HL-60 (cell line): ENCODE measurements around the gene FOSB.
A peak's percentile ranks its signal among the peaks of the same experiment; 100 is the strongest.

Experiments used
- DNase-seq, 2 experiments: peaks; one replicate each; pipeline ENCODE4 v3.0.0-alpha.2; 2010 to 2020; ENCODE audit warnings: low read depth in 1 of 2, low spot score in 1 of 2
- H3K27ac ChIP-seq: fragments of 250-450 bp; sonication (Bioruptor Pico); replicated peaks from 2 replicates; pipeline ENCODE4 v1.5.1; 2020; ENCODE audit warnings: mild to moderate bottlenecking, moderate library complexity
- H3K27me3 ChIP-seq: fragments of 250-450 bp; sonication (Bioruptor Pico); 2 replicates; pipeline ENCODE4 v1.5.1; 2021; ENCODE audit warnings: mild to moderate bottlenecking, moderate library complexity; ENCODE audit not compliant: insufficient read depth, poor library complexity, severe bottlenecking
- H3K4me3 ChIP-seq: replicated peaks from 2 replicates; pipeline ENCODE4 v1.5.1; 2011; ENCODE audit warnings: mild to moderate bottlenecking, control low read depth, low read length; ENCODE audit not compliant: insufficient read depth
- CTCF ChIP-seq: IDR thresholded peaks from one replicate; pipeline ENCODE4 v1.5.1; 2011; ENCODE audit warnings: low read length, control low read depth, inconsistent platforms; ENCODE audit not compliant: insufficient read depth
- GABPA ChIP-seq: IDR thresholded peaks from 2 replicates; pipeline ENCODE4 v1.6.1; 2012; ENCODE audit warnings: low read depth
- POLR2AphosphoS5 ChIP-seq: IDR thresholded peaks from 2 replicates; pipeline ENCODE4 v1.6.1; 2012; ENCODE audit warnings: low read depth
- REST ChIP-seq: IDR thresholded peaks from 2 replicates; pipeline ENCODE4 v1.6.1; 2012; ENCODE audit warnings: low read depth; ENCODE audit not compliant: insufficient replicate concordance
- SPI1 ChIP-seq: IDR thresholded peaks from 2 replicates; pipeline ENCODE4 v1.6.1; 2012; ENCODE audit warnings: low read depth, mild to moderate bottlenecking, borderline replicate concordance

FOSB gene

GRCh38 chr19:45485305-45486077, 17.7 kb downstream of the FOSB start:
- H3K27me3 ChIP-seq, result no peaks in the 10 kb centered on the region
- peak overlapping the region; percentile 74 for H3K4me3 ChIP-seq
- DNase-seq, result peak; percentile 88 to 98
- TF ChIP-seq SPI1 (0 out of 2 replicates have a peak, but pooled peaks have one; percentile 9), CTCF (peak; percentile 99), GABPA (peak; percentile 51), POLR2AphosphoS5 (no peak)
- no peak overlapping the region for H3K27ac ChIP-seq

GRCh38 chr19:45488708-45489107, 20.9 kb downstream of the FOSB start:
- Histone ChIP-seq H3K27me3 (no peaks in the 10 kb centered on the region), H3K27ac (no peak overlapping the region), H3K4me3 (no peak overlapping the region)
- DNase-seq, result no peak
- TF ChIP-seq GABPA, result no peak

GRCh38 chr19:45489216-45489855, 21.5 kb downstream of the FOSB start:
- DNase-seq, result no peak
- no peaks in the 10 kb centered on the region for H3K27me3 ChIP-seq
- no peak overlapping the region for H3K4me3 ChIP-seq
- TF ChIP-seq SPI1 (no peak), POLR2AphosphoS5 (no peak), REST (no peak), CTCF (no peak), GABPA (no peak)
- no peak overlapping the region for H3K27ac ChIP-seq

GRCh38 chr19:45492137-45492626, 24.4 kb downstream of the FOSB start:
- TF ChIP-seq POLR2AphosphoS5, result no peak
- TF ChIP-seq REST, result no peak
- TF ChIP-seq CTCF, result no peak
- no peak for TF ChIP-seq GABPA
- no peak for TF ChIP-seq SPI1
- Histone ChIP-seq H3K27ac (no peak overlapping the region), H3K27me3 (peaks cover 17% of the 10 kb centered on the region), H3K4me3 (no peak overlapping the region)
- no peak for DNase-seq
